Measurements from ENCODE around the gene SUV39H1.

DNA sequence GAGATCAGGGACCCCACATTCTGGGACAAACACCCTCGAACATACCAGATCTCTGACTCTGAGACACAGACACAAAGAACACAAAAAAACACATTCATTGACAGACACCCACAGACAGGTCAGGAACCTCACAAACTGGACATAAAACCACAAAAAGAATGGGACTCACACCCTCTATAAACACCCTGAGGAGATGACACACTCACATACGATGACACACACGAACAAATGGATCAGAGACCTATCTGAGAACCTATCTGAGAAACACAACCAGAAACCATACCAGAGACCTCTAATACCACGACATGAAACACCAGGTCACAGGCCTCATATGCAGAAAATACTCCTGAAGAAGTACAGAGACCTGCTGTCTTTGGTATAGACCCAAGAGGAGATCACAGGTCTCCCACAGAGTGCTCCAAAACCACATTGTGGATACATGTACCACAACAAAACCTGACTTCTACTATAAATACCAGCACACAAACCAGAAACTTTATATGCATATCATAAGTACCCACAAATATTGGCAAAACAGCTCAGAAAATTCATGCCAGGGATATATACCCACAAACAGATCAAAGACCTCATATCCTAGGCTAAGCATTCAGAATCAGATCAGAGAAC, 19.5 kb downstream of the SUV39H1 start:
- TF ChIP-seq POLR2A (IDR thresholded peaks at IDR 0.05; ENCODE audit: extremely low read depth, insufficient read length): no peak
- TF ChIP-seq, protein P1, sequence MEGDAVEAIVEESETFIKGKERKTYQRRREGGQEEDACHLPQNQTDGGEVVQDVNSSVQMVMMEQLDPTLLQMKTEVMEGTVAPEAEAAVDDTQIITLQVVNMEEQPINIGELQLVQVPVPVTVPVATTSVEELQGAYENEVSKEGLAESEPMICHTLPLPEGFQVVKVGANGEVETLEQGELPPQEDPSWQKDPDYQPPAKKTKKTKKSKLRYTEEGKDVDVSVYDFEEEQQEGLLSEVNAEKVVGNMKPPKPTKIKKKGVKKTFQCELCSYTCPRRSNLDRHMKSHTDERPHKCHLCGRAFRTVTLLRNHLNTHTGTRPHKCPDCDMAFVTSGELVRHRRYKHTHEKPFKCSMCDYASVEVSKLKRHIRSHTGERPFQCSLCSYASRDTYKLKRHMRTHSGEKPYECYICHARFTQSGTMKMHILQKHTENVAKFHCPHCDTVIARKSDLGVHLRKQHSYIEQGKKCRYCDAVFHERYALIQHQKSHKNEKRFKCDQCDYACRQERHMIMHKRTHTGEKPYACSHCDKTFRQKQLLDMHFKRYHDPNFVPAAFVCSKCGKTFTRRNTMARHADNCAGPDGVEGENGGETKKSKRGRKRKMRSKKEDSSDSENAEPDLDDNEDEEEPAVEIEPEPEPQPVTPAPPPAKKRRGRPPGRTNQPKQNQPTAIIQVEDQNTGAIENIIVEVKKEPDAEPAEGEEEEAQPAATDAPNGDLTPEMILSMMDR (IDR thresholded peaks at IDR 0.05; ENCODE audit: low read depth, low read length): no peak
- no peak for TF ChIP-seq MYC (IDR thresholded peaks at IDR 0.05; ENCODE audit: low read depth, low read length)
- TF ChIP-seq, protein P2, sequence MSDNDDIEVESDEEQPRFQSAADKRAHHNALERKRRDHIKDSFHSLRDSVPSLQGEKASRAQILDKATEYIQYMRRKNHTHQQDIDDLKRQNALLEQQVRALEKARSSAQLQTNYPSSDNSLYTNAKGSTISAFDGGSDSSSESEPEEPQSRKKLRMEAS (IDR thresholded peaks at IDR 0.05; ENCODE audit: low read depth, low read length): no peak
